NCI-H2196 (cell line): Measurements from ENCODE around the gene UNC5CL.

Source experiments
- DNase-seq: peaks from one replicate; lab custom pipeline; 2025; ENCODE audit not compliant: unreplicated experiment; lab: John Stamatoyannopoulos, UW

The UNC5CL gene, protein sequence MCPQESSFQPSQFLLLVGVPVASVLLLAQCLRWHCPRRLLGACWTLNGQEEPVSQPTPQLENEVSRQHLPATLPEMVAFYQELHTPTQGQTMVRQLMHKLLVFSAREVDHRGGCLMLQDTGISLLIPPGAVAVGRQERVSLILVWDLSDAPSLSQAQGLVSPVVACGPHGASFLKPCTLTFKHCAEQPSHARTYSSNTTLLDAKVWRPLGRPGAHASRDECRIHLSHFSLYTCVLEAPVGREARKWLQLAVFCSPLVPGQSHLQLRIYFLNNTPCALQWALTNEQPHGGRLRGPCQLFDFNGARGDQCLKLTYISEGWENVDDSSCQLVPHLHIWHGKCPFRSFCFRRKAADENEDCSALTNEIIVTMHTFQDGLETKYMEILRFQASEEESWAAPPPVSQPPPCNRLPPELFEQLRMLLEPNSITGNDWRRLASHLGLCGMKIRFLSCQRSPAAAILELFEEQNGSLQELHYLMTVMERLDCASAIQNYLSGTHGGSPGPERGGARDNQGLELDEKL

GRCh38 chr6:41039060-41039998 lies at the start of gene UNC5CL:
UNC5CL (minus strand) TSS chr6:41039221; CDS start chr6:41035074, 4,147 bp downstream.
- peak; percentile 75 for DNase-seq

- DNase-seq = no peak
Measured at GRCh38 chr6:41088451-41088850, 49.4 kb upstream of the UNC5CL start.

DNA sequence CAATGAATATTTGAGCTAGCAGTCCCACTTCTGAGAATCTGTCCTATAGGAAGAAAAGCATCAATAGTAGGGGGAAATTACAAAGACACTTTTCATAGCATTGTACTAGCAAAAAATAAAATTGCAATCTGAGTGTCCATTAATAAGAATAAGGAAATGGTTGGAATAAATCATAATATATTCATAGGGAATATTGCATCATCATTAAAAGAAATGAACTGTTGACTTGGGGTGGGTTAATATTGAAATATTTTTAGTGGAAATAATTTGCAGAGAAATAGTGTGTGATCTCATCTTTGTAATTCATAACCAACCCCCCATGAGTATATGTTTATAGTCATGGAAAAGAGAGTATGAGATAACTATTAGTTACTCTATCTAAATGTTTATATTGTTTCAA lies 46.2 kb upstream of the UNC5CL start:
- DNase-seq = no peak

- no peak for DNase-seq
Measured at GRCh38 chr6:41083072-41083471, 44.1 kb upstream of the UNC5CL start.

- DNase-seq = no peak
Measured at GRCh38 chr6:41080621-41081020, 41.6 kb upstream of the UNC5CL start.

- DNase-seq = no peak
Measured at GRCh38 chr6:41079080-41079479, 40.1 kb upstream of the UNC5CL start.

GRCh38 chr6:41078101-41078500 lies 39.1 kb upstream of the UNC5CL start:
- no peak for DNase-seq

- no peak for DNase-seq
Measured at GRCh38 chr6:41077536-41077935, 38.5 kb upstream of the UNC5CL start.

DNA sequence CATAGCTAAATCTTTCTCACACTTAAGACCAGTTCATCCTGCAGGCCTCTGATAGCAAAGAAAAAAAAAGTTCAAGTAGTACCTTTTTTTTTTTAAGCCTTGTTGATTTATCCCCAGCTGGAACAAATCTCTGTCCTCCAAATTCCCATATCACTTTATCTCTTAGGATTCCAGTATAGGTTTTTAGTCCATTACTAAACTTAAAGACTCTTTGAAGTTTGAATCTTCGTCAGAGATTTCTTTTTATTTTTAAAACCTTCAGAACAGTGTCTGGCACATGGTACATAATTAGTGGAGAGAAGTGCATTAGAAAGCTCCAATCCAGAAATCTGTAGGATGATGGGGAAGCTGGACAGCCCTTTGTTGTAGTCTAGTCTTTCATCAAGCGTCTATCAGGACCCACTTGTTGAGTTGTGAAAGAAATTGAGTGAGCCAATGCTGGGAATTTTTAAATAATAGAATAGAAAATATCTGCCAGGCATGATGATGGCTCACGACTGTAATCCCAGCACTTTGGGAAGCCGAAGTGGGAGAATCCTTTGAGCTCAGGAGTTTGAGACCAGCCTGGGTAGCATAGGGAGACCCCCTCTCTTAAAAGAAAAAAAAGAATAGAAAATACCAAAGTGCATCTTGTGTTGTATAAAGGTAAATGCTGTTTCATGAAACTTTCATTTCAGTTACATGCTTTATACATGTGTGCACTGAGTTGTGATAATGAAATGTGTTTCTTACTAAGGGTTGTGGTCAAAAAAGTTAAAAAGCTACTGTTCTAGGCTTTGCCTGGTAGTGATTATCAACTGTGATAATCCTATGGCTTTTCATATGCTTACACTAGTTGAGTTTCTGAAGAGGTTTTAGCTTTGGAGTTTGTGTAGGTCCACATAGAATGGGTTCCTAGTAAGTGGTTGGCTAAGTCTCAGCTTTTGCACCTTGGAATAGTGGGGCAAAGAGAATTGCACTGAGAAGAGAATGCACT lies 36.9 kb upstream of the UNC5CL start:
- DNase-seq = no peak

DNA sequence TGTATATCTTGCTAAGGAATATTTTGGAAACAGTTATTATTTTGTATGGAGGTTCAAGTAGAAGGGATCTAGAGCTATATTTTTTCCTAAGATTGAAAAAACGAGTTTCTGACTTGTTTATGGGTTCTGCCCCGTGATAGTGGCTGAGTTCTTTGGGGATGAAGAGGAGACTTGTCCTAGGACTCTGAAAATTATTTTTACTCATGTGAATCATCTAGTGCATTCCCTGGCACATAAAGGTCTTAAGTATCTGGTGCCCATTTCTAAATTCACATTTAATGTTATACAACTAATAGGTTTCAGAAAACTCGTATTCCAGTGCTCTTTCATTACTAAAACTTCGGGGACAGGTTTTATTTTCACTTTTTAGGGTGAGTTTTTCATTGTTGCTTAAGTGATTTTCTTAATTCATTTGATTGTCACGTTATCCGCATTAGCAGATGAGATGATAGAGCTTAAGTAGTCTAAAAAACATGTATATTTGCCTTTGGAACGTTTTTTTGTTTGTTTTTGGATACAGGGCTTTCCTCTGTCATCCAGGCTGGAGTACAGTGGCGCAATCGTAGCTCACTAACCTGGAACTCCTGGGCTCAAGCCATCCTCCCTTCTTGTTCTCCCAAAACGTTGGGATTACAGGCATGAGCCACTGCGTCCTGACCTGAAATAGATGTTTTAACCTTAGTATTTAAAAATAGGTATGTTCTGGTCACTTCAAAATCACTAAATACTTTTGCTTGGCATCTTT lies 35.8 kb upstream of the UNC5CL start:
- no peak for DNase-seq

DNA sequence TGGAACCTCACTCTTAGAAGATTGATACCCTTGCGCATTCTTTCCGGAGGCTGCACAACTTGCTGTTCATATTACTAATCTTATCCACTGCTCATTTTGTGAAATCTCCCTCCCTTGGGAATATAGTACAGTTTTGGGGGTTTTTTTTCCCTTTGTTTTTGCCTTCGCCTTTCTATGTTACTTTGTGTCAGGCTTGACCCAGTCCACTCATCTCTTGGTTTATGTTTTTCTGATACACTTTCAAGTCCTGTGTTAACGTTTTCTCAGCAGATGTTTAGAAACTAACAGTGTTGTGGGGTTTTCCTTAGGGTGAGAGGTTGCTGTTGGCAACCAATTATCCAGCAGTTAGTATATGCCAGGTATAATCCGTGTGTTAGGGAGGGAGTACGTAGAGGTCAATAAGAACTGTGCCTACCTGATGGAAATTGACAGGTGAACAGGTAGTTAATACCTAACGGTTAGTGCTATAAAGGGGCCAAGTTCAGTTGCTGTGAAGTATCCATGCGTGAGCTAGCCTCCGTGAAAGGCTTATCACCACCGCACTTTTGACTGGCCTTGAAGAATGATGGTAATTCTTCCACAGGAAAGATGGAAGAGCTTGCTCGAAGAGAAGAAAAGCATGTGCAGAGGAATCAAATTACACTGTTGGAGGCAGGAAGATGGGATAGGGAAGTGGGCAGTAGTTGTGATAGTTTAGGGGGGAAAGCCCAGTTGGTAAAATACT lies 35.1 kb upstream of the UNC5CL start:
- DNase-seq = no peak

DNA sequence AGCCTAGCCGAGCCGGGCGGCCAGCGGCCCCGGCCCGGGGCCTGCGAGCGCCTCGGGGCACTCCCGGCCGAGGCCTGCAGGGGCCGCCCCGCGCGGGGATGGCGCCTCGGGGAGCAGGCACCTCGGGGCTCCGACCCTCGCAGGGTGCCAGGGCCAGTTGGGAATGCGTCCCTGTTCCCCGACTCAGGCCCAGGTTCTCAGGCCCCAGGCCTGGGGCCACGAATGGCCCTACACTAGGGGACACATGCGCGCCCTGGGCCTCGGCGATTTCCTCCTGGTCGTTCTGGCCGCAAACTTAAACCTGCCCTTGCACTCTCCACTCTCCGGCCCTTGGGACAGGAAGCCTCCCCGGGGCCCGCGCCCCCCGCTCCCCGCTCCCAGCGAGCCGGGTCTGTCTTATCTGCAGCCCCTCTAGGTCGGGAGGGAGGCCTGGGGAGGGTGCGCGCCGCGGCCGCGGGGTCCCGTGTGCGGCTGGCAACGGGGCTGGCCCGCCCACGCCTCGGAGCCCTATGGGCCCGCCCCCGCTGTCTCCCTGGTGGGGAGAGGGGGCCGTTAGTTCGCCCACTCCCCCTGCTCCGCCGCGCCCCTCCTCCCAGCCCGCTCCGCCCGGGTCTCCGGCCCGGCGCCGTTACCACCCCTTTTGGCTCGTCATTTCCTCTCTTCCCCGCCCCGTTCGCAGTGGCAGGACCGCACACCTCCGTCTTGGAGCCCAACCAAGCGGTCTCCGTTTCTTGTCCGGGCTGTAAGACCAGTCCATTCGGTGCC lies 34.4 kb upstream of the UNC5CL start:
- DNase-seq = peak; percentile 83

- DNase-seq = no peak
Measured at GRCh38 chr6:41072836-41073202, 33.8 kb upstream of the UNC5CL start, which contains the start of gene NFYA. NFYA (plus strand) TSS chr6:41072974; CDS start chr6:41079090, 6,116 bp downstream.

DNA sequence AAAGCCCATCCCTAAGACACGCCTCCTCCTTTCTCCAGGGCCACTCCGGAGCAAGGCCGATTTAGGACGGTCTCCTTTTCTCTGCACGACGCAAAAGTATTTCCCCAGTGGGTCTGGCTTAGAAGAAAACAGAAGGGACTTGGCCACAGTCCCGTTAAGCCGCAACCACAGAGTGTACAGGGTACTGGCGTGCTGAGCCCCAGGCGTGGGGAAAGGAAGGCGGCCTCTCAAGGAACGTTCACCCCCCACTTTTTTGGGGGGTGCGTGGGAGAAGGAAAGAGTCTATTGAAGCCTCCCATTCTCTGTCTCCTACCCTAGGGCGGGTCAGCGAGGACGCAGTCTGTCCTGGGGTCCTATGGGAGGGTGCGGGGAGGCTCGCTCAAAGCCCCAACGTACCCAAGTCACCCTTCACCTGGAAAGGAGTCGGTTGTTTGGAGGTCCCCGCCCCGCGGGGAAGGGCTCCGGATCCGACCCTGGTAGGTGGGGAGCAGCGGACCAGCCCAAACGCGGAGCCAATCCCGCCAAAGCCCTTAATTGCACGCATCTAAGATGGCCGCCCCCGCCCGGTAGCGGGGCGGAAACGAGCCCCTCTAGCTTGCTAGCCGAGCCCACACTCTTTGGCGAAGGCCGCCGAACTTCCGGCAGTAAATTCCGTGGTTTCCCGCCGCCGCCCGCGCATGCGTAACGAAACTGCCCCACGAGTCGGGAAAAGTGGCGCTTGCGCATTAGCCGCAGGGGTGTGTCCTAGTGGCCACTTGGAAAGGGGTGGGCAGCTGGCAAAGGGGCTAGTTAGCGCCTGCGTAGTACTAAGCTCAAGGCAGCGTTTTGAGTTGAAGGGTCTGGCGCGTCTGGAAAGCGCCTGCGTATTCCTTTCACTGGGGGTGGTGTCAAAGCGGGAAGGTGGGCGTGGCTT lies 33.2 kb upstream of the UNC5CL start, which contains the start of gene OARD1:
Gene OARD1, minus strand, starts transcription at position 434 of the 913 bp plus-strand sequence. CDS start 722 bp downstream, outside the sequence.
- peak; percentile 100 for DNase-seq

GRCh38 chr6:41071501-41071922 lies 32.5 kb upstream of the UNC5CL start:
- DNase-seq = no peak

DNA sequence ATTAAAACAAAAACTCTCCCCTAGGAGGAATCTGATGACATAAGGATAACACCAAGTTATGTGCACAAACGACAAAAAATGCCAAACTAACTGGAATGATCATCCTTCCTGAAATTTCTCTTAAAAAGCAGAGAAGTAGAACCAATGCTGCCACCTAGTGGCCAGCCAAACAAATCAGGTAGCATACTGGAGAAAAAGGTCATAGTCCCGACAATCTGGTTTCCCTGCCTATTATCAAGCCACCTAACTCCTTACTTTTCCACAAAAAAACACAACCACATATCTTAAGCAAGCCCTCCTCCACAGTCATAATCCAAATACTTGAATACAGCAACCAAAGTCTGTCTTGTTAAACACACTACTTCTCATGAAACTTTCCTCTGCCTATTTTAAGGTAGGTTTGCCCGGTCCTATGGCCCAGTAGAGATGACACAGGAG lies 27.9 kb upstream of the UNC5CL start:
- peak; percentile 79 for DNase-seq

- no peak for DNase-seq
Measured at GRCh38 chr6:41065550-41066026, 26.6 kb upstream of the UNC5CL start.
